HTR-8/SVneo (cell line): ENCODE measurements around the gene ITPKA.

Experiments
- DNase-seq: peaks from one replicate; pipeline ENCODE4 v3.0.0; 2011; ENCODE audit warnings: low spot score, mixed read lengths; ENCODE audit not compliant: insufficient read length
- FAIRE-seq: peaks from 2 replicates; lab custom pipeline; 2011; peaks lifted over from hg19 to GRCh38; lab: Jason Lieb, UNC

Gene ITPKA

GRCh38 chr15:41506796-41507341 is 13.2 kb downstream of the ITPKA start:
- no peak for FAIRE-seq

GRCh38 chr15:41507820-41508290 is 14.2 kb downstream of the ITPKA start:
- no peak for DNase-seq
- no peak for FAIRE-seq

More at GRCh38 chr15:41506796-41507341, 13.2 kb downstream of the ITPKA start:
- no peak for DNase-seq

- FAIRE-seq = no peak
- no peak for DNase-seq
Observed at GRCh38 chr15:41510728-41511127, 17.1 kb downstream of the ITPKA start.

GRCh38 chr15:41511331-41511898 is 17.7 kb downstream of the ITPKA start:
- DNase-seq (no peak), FAIRE-seq (no peak)

- DNase-seq (no peak), FAIRE-seq (no peak)
Observed at GRCh38 chr15:41511899-41512369, 18.3 kb downstream of the ITPKA start.

- DNase-seq (no peak), FAIRE-seq (no peak)
Observed at GRCh38 chr15:41512512-41512939, 18.9 kb downstream of the ITPKA start.

- no peak for FAIRE-seq
- no peak for DNase-seq
Observed at GRCh38 chr15:41512940-41513505, 19.3 kb downstream of the ITPKA start.

GRCh38 chr15:41513506-41514227 is 20.0 kb downstream of the ITPKA start, which contains the start of gene LTK:
Gene LTK (minus strand): TSS chr15:41513827. CDS start chr15:41513709, 118 bp downstream.
- DNase-seq = no peak
- FAIRE-seq = no peak

GRCh38 chr15:41517895-41518449 is 24.3 kb downstream of the ITPKA start:
- no peak for FAIRE-seq
- DNase-seq = no peak

- FAIRE-seq (no peak), DNase-seq (no peak)
Observed at GRCh38 chr15:41520636-41521035, 27.0 kb downstream of the ITPKA start.

GRCh38 chr15:41521614-41522013 is 27.9 kb downstream of the ITPKA start:
- FAIRE-seq (no peak), DNase-seq (no peak)

GRCh38 chr15:41523097-41523496 is 29.4 kb downstream of the ITPKA start:
- DNase-seq = no peak
- no peak for FAIRE-seq

GRCh38 chr15:41530363-41530956 is 36.8 kb downstream of the ITPKA start:
- no peak for FAIRE-seq
- DNase-seq = no peak

GRCh38 chr15:41535544-41535943 is 41.9 kb downstream of the ITPKA start:
- no peak for FAIRE-seq
- DNase-seq = no peak

- FAIRE-seq (no peak), DNase-seq (no peak)
Observed at GRCh38 chr15:41536866-41537265, 43.2 kb downstream of the ITPKA start.

GRCh38 chr15:41543521-41543870 is 49.8 kb downstream of the ITPKA start:
- FAIRE-seq = no peak
- no peak for DNase-seq

- FAIRE-seq (no peak), DNase-seq (no peak)
Observed at GRCh38 chr15:41544650-41545015, 51.0 kb downstream of the ITPKA start.

GRCh38 chr15:41545218-41545617 is 51.5 kb downstream of the ITPKA start:
- FAIRE-seq = no peak

GRCh38 chr15:41546851-41547786 is 53.4 kb downstream of the ITPKA start:
- FAIRE-seq = no peak
- no peak for DNase-seq

More at GRCh38 chr15:41545218-41545617, 51.5 kb downstream of the ITPKA start:
- no peak for DNase-seq
